Erythroblast (primary cell): ENCODE measurements around the gene GNB1L.

Experiments used
- DNase-seq, 2 experiments: peaks; one replicate each; lab custom pipeline; 2025; lab: John Stamatoyannopoulos, UW
- GATA1 ChIP-seq: IDR thresholded peaks from 2 replicates; pipeline ENCODE4 v1.6.1; 2011; ENCODE audit warnings: low read depth, mild to moderate bottlenecking, control low read depth, low read length, moderate library complexity
- POLR2A ChIP-seq: IDR thresholded peaks from 2 replicates; pipeline ENCODE4 v1.6.1; 2011; ENCODE audit warnings: mild to moderate bottlenecking, low read length

The GNB1L gene

DNA sequence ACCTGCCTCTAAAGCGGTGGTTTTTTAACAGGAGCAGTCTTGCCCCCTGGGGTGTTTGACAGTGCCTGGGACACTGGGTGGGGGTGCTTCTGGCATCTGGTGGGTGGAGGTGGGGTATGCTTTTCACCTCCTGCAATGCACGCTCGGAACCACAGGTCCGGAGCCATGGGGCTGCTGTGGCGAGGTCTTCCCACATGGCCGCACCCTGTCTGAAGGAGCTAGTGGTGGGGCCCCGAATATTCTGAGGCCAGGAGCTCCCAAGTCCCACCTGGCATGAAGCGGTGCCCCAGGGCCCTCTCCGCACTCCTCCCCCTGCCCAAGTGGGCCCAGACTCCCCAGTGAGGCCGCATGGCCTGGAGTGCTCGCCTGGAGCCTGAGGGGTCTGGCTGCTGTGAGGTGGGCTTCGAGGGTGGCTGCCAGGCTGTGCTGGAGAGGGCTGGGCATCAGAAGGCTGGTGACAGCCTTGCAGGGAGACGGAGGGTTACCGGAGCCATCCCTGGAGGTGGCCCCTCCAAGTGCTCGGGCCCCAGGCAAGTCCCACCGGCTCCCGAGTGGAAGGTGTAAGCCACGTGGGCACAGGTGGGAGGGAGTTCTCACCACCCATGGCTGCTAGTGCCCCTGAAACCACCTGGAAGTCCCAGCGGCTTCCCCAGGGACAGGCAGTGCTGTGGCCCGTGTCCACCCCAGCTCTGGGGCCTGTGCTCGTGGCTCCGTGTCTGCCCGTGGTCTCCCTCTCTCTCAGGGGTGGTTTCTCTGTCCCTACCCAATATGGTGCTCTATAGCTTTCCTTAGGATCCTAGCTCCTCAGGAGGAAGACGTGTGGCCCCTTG is 79.0 kb downstream of the GNB1L start:
- no peak for DNase-seq
- no peak for TF ChIP-seq POLR2A
- no peak for TF ChIP-seq GATA1

DNA sequence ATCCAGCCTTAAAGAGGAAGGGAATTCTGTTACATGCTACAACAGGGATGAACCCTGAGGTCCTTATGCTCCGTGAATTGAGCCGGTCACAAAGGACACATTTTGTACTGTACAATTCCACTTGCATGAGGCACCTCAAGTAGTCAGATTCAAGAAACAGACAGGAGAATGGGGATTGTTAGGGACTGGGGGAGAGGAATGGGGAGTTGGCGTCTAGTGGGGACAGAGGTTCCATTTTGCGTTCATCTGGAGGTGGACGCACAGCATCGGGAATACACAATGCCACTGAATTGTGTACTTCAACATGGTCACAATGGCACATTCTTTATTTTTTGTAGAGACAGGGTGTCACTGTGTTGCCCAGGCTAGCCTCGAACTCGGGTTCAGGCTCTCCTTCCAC is 80.0 kb downstream of the GNB1L start:
- TF ChIP-seq GATA1 (no peak), POLR2A (no peak)
- DNase-seq: no peak

- no peak for TF ChIP-seq POLR2A
- TF ChIP-seq GATA1: no peak
These were observed 81.1 kb downstream of the GNB1L start for GRCh38 chr22:19773470-19774040.

DNA sequence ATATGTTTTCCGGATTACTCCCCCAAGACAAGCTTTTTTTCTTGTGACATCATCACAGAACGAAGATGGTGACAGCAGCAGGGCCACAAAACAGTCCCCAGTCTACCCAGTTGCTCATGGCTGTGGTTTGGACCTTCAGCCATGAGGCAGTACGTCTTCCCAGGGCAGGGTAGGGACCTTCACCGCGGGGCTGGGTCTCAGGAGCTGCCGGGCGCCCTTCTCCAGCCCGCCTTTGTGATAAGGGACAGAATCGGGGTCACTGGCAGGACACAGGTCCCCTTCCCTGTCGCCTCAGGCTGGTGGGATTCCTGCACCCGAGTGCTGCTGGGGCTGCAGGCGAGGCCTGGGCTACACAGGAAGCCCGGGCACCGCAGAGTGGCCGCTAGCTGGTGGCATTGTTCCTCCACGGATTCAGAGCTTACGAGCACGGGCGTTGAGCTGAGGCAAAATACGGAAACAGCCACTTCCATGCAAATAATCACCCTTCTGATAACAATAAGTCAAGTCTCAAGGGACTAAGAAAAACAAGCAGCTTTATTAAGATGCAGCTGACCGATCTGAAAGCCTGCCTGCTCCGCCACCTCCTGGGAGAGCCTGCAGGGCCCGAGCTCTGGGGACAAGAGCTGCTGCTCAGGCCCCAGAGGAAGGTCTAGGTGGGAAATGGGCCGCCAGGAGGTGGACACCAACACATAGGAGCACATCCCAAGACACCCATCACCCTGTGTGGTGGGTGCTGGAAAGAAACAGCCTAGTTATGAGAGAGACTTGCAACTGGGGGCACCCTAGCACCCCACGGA is 81.8 kb downstream of the GNB1L start:
- no peak for TF ChIP-seq GATA1
- no peak for TF ChIP-seq POLR2A
- no peak for DNase-seq

More at GRCh38 chr22:19773470-19774040, 81.1 kb downstream of the GNB1L start:
- DNase-seq: no peak

- no peak for DNase-seq
- TF ChIP-seq POLR2A: no peak
- TF ChIP-seq GATA1: no peak
These were observed 82.3 kb downstream of the GNB1L start for GRCh38 chr22:19772422-19772672.

GRCh38 chr22:19770349-19771220 is 84.1 kb downstream of the GNB1L start:
- no peak for TF ChIP-seq GATA1
- TF ChIP-seq POLR2A: no peak
- no peak for DNase-seq

GRCh38 chr22:19769393-19769715 is 85.3 kb downstream of the GNB1L start:
- no peak for DNase-seq
- TF ChIP-seq POLR2A (no peak), GATA1 (no peak)

DNA sequence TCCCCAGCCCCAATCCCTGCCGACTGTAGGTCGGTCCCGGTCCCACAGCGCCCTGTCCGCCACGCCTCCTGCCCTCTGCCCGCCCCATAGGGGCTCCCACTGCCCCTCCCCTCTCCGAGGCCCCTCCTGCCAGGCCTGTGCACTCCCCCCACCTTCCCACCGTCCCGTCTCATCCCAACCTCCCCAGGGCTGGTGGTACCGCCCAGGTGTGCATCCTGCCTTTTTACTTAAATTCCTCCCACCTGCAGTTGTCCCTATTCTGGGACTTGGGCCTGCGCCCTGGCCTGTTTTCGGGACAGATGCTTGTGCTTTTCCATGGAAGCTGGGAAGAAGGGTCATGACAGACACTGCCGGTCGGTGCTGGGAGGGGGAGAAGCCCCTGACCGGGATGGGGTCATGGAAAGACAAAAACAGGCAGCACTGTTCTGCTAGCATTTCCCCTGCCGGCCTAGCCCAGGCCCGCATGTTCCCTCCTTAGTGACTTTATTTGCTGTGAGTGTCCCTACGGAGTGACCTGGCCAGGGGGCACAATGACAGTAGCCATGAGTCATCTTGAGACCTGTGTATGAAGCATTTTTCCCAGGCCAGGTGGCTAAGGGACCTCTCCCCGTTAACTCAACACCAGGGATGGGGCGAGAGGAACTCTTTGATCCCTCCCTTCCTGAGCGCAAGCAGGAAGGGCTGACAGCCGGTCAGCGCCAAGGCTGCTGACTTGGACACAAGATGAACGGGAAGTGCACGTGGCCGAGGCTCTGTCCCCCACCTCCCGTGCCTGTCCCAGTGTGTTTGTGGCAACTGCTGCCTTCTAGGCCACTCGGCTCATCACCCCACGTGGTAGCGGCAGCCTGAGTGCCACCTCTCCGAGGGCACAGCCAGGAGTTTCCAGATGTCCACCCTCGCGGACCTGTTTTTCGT is 87.0 kb downstream of the GNB1L start:
- TF ChIP-seq GATA1 (no peak), POLR2A (no peak)
- no peak for DNase-seq

- no peak for TF ChIP-seq GATA1
- TF ChIP-seq POLR2A: no peak
- DNase-seq: peak; percentile 33 to 53
These were observed 87.9 kb downstream of the GNB1L start for GRCh38 chr22:19766511-19767426.

DNA sequence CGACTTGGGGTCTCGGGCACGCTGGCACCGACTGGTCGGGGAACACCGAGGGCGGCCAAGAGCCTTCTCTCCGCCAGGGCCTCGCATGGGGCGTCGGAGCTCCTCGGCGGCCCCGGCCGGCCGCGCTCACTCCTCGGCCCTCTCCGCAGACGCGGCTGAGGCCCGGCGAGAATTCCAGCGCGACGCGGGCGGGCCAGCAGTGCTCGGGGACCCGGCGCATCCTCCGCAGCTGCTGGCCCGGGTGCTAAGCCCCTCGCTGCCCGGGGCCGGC is 88.5 kb downstream of the GNB1L start:
- no peak for DNase-seq
- TF ChIP-seq GATA1 (no peak), POLR2A (no peak)

DNA sequence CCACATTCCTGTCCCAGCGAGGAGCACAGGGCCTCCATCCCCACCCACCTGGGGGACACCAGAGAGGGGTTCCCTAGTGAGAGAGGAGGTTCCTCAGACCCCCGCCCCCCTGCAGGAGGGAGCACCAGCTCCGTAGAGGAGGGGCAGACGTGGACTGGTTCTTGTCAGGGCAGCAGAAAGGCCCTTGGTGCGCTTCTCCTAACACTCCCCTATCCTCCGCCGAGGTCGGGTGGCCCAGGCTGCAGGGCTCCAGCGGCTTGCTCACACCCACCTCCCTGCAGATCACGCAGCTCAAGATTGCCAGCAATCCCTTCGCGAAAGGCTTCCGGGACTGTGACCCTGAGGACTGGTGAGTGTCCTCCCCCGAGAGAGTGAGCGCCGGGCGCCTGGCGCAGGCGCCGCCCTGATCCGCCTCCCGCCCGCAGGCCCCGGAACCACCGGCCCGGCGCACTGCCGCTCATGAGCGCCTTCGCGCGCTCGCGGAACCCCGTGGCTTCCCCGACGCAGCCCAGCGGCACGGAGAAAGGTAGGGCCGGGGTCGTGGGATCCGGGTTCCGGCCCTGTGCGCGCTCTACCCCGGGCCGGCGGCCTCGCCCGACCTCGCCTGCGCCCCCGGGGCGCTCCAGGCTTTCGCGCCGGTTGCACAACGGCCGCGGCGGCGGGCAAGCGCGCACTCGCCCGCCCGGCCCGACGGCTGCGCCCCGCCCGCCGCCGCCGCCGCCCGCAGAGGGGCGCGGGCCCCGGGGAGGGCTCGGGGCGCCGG is 89.0 kb downstream of the GNB1L start:
- TF ChIP-seq POLR2A (no peak), GATA1 (no peak)
- no peak for DNase-seq
